HG03575 (cell line): ENCODE measurements around the gene MYCN.
"Not testable (repeated sequence)": the region's sequence is repeated elsewhere in the genome, so short reads cannot be mapped to it uniquely, and the experiment has no call there.

Experiments
- ATAC-seq: cut with Tn5 transposase; IDR thresholded peaks from one replicate; pipeline ENCODE4 v1.9.1; 2021; ENCODE audit not compliant: unreplicated experiment, insufficient number of reproducible peaks, low FRiP score; ENCODE audit errors: extremely low read depth

Gene MYCN

GRCh38 chr2:15929008-15929407 lies 11.3 kb upstream of the MYCN start:
- ATAC-seq = not testable (repeated sequence)

GRCh38 chr2:15929861-15930260 lies 10.5 kb upstream of the MYCN start:
- no peak for ATAC-seq

- no peak for ATAC-seq
Observed at GRCh38 chr2:15930589-15931318, 9.6 kb upstream of the MYCN start.

GRCh38 chr2:15931319-15931890 lies 8.9 kb upstream of the MYCN start:
- no peak for ATAC-seq

- ATAC-seq = no peak
Observed at GRCh38 chr2:15931950-15932349, 8.4 kb upstream of the MYCN start.

GRCh38 chr2:15932394-15933183 lies 7.8 kb upstream of the MYCN start:
- no peak for ATAC-seq

GRCh38 chr2:15933184-15933845 lies 7.0 kb upstream of the MYCN start:
- no peak for ATAC-seq

- no peak for ATAC-seq
Observed at GRCh38 chr2:15934291-15934945, 5.9 kb upstream of the MYCN start.

- ATAC-seq = no peak
Observed at GRCh38 chr2:15935189-15935588, 5.2 kb upstream of the MYCN start.

GRCh38 chr2:15935675-15936074 lies 4.7 kb upstream of the MYCN start:
- ATAC-seq = no peak

- no peak for ATAC-seq
Observed at GRCh38 chr2:15936277-15937104, 3.9 kb upstream of the MYCN start.

- ATAC-seq = no peak
Observed at GRCh38 chr2:15937105-15937881, 3.1 kb upstream of the MYCN start.

GRCh38 chr2:15937882-15938802 lies 2.2 kb upstream of the MYCN start:
- no peak for ATAC-seq

GRCh38 chr2:15938803-15939555 lies 1.4 kb upstream of the MYCN start:
- ATAC-seq = no peak

GRCh38 chr2:15939556-15939853 lies 845 bp upstream of the MYCN start:
- ATAC-seq = no peak
